Fibroblast of the aortic adventitia (primary cell): ENCODE data around the gene MED29. TPM values are rescaled to one million over a fixed set of nuclear protein-coding genes. Genes with fewer than 3 reads are reported as not detected.

Source experiments
- DNase-seq: peaks from one replicate; pipeline ENCODE4 v3.0.0-alpha.2; 2010; ENCODE audit warnings: low read depth
- H3K4me3 ChIP-seq: 2 replicates; pipeline ENCODE4 v1.5.1; 2011; ENCODE audit warnings: low read depth, mild to moderate bottlenecking, control low read depth, low read length, moderate library complexity
- total RNA-seq: library from RNA; depleted of rRNA; stranded (reverse); fragments of >200 nt; gene quantifications from 2 replicates; pipeline ENCODE4 v1.2.3, GENCODE V29; 2012; ENCODE audit warnings: low replicate concordance
- TF ChIP-seq, protein P1 (sequence below): IDR thresholded peaks from 2 replicates; pipeline ENCODE4 v1.5.1; 2011; ENCODE audit warnings: mild to moderate bottlenecking, low read length, control low read depth, inconsistent platforms; ENCODE audit not compliant: insufficient read depth

MED29 gene
- total RNA-seq, 1 donor = 25.7 TPM

DNA sequence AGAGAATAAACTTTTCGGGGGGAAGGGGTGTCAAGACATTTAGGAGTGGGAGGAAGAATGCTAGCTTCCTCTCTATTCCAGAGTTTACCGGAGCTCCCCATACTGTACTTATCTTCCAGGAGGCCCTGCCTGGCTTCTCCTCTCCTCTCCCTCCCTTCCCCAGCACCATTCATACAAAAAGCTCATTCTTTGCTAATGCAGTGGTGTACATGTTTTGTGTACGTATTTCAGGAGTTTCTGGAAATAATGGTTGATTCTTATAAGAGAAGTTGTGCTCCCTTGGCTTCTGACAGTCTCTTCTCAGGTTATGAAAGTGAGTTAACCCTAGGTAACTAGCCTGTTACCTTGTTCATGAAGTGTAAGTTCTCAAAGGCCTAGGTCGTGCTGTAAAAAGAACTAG lies 41.9 kb upstream of the MED29 start:
- no peak overlapping the region for H3K4me3 ChIP-seq
- TF ChIP-seq, protein P1, sequence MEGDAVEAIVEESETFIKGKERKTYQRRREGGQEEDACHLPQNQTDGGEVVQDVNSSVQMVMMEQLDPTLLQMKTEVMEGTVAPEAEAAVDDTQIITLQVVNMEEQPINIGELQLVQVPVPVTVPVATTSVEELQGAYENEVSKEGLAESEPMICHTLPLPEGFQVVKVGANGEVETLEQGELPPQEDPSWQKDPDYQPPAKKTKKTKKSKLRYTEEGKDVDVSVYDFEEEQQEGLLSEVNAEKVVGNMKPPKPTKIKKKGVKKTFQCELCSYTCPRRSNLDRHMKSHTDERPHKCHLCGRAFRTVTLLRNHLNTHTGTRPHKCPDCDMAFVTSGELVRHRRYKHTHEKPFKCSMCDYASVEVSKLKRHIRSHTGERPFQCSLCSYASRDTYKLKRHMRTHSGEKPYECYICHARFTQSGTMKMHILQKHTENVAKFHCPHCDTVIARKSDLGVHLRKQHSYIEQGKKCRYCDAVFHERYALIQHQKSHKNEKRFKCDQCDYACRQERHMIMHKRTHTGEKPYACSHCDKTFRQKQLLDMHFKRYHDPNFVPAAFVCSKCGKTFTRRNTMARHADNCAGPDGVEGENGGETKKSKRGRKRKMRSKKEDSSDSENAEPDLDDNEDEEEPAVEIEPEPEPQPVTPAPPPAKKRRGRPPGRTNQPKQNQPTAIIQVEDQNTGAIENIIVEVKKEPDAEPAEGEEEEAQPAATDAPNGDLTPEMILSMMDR = no peak
- no peak for DNase-seq

DNA sequence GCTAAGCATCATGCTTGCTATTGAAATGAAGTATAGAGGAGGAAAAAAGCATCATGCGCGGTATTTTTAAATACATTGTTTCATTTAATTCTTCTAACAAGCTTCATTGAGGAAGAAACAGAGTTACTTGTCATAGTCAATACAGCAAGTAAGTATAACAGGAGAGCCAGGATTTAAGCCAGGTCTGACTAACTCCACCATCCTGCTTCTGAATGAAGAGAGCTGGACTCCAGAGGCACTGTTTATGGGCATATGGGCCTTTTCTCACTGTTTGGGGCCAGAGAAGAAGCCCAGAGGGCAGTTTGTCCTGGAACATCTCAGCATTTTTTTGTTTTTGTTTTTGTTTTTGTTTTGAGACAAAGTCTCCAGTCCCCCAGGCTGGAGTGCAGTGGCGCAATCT lies 41.0 kb upstream of the MED29 start:
- TF ChIP-seq, protein P1 = no peak
- no peak overlapping the region for H3K4me3 ChIP-seq
- DNase-seq = no peak

DNA sequence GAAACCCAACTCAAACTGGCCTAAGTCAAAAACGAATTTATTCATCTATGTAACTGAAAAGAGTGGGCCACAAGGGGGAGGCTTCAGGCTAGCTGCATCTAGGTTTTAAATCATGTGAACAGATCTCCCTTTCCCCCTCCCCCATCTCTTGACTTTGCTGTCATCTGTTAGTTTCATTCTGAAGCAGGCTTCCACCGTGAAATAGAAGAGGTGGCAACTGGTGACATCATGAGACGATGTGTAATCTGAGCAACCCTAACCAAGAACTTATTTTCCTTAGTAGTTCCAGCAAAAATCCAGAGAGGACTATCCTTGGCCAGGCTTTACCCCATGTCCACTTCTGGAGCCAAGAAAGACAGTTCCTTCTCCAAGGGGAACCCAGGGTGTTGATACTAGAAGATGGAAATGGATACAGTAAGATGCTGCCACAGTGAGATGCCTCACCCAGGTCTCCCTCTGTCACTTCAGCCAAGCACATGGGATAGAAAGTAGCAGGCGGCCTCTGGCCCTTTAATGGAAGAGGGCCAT lies 39.6 kb upstream of the MED29 start:
- TF ChIP-seq, protein P1 = peak; percentile 18
- peak; percentile 46 for DNase-seq
- H3K4me3 ChIP-seq = no peak overlapping the region

DNA sequence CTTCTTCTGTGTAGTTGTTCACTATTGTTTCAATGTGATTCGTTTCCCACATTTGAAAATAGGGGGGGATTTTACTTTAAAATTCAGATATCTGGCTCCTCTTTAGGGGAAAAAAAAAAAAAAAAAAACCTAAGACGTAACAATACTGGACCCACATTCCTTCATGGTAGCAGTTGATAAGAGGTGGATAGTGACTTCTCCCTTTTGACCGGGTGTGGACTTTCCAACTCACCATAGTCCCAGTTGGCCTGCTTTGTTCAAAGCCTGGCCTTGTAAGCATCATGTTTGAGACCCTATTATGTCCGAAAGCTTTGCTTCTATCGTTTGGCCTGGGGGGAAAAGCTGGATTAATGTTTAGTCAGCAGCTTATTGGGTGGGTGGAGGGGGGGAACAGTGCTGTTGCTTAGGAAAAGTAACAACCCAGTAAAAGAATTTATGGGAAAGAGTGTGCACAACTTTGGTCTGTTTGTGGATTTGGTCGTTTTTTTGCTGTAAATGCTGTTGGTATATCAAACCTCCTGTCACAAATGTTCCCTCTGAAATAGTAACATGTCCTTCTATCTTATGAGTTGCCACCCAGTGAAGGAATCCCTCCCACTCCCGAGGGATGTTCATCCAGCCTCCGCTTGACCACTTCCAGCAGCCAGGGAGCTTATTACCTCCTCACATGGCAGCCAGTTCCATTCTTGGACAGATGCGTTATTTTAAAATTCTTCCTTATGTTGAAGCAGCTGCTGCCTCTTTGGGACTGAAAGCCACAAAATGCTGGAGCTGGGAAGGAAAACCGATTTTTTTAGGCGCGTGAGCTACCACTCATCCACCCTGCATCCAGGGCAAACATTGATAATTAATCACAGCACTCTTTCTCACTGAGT lies 38.6 kb upstream of the MED29 start:
- TF ChIP-seq, protein P1 = no peak
- H3K4me3 ChIP-seq = no peak overlapping the region
- peak; percentile 17 for DNase-seq

DNA sequence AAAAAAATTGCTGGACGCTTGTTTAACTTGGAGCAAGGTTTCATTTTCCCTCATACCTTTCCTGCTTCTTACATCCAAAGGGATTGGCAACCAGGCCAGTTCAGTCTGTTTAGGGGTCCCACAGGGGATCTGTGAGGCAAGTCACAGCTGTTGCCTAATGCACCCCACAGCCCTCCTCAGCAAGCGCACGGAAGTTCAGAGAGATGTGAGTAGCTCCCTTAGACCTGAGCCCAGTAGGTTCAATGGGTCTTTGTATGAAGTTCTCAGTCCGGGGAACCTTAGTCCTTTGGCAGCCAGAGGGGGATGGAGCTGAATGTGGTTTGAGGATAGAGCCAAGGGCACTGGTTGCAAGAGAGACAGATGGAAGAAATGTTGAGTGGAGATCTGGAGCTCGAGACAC lies 35.9 kb upstream of the MED29 start:
- TF ChIP-seq, protein P1 = no peak
- H3K4me3 ChIP-seq = no peak overlapping the region
- DNase-seq = no peak

DNA sequence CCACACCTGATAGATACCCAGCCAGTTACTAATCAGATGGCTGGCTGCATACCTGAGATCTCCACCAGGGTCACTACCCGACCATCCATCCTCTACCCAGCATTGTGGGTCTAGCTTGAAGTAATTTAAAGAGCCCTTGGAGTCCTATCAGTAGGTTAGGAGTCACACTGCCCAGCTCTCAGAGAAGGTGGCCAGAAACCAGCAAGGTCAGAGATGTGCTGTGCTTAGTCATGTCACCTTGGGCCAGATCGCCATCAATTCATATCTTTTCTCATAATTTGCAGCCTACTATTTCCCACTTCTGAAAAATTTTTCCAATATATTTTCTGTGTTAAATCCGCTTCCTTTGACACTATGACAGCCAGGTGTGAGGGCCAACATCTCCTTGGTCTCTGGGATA lies 35.1 kb upstream of the MED29 start:
- DNase-seq = no peak
- TF ChIP-seq, protein P1 = no peak
- no peak overlapping the region for H3K4me3 ChIP-seq
